Gastrocnemius medialis (tissue), 4 donors: ENCODE data around the gene EXOC2. TPM values are rescaled to one million over a fixed set of nuclear protein-coding genes. Genes with fewer than 3 reads are reported as not detected.
"Not testable (repeated sequence)": the region's sequence is repeated elsewhere in the genome, so short reads cannot be mapped to it uniquely, and the experiment has no call there.

Experiments used
- ATAC-seq, 2 donors: fragments of 150-250 bp; one replicate each; pipeline ENCODE4 v1.9.1; 2016
- DNase-seq, 2 donors: peaks; one replicate each; pipeline ENCODE4 v3.0.0-alpha.2; 2019
- H3K27ac ChIP-seq, 4 donors: fragments of 200-600 bp; sonication (generic); 1 replicate in 1 of 4; 2 replicates in 3 of 4; pipeline ENCODE4 v1.5.1; 2016 to 2018; ENCODE audit warnings: mild to moderate bottlenecking in 2 of 4, moderate library complexity in 1 of 4
- H3K27me3 ChIP-seq, 3 donors: fragments of 200-600 bp; sonication (generic) in 2 of 3; 1 replicate in 1 of 3; 2 replicates in 2 of 3; pipeline versions ENCODE4 v1.5.1 to v1.6.0; 2016 to 2019; ENCODE audit warnings: mild to moderate bottlenecking in 1 of 3, moderate library complexity in 1 of 3
- H3K36me3 ChIP-seq, 2 donors: fragments of 200-600 bp; sonication (generic) in 1 of 2; one replicate each; pipeline ENCODE4 v1.5.1; 2017 to 2018
- H3K4me1 ChIP-seq, 2 donors: fragments of 200-600 bp; sonication (generic) in 1 of 2; one replicate each; pipeline ENCODE4 v1.5.1; 2016 to 2017; ENCODE audit warnings: mild to moderate bottlenecking in 2 of 2
- H3K4me3 ChIP-seq, 4 donors: fragments of 200-600 bp; sonication (generic) in 3 of 4; 1 replicate in 1 of 4; 2 replicates in 3 of 4; pipeline ENCODE4 v1.5.1; 2016 to 2019; ENCODE audit warnings: mild to moderate bottlenecking in 2 of 4
- H3K9me3 ChIP-seq, 3 donors: fragments of 200-600 bp; sonication (generic) in 2 of 3; 1 replicate in 1 of 3; 2 replicates in 2 of 3; pipeline ENCODE4 v1.5.1; 2016 to 2019
- POLR2A ChIP-seq, 2 donors: fragments of 450-650 bp; IDR thresholded peaks; one replicate each; pipeline ENCODE4 v1.6.1; 2017; ENCODE audit warnings: antibody characterized with exemption in 2 of 2, mild to moderate bottlenecking in 2 of 2, moderate library complexity in 2 of 2
- in situ Hi-C, 4 donors: fragments of 200-750 bp; cut with MboI; loops; one replicate each; pipeline versions ENCODE4 v1.15.0 to v1.8.0; 2017; ENCODE audit warnings: low sequenced_read_pairs in 4 of 4
- intact Hi-C: fragments of 100-400 bp; cut with DNase I; formaldehyde crosslinking; loops from one replicate; pipeline ENCODE4 v1.15.1; 2023; ENCODE audit warnings: low total_unique reads
- total RNA-seq, 4 donors: library from RNA; depleted of rRNA; stranded (reverse); fragments of >200 nt; gene quantifications; one replicate each; pipeline versions ENCODE4 v1.1.0 to v1.2.3, GENCODE V29; 2016
- TF ChIP-seq, protein P1 (sequence below), 5 experiments: fragments of 450-650 bp in 3 of 5; fragments of 200-600 bp in 2 of 5; sonication (generic) in 2 of 5; IDR thresholded peaks in 4 of 5; conservative IDR thresholded peaks in 1 of 5; 1 replicate in 4 of 5; 2 replicates in 1 of 5; pipeline ENCODE4 v1.5.1; 2016 to 2019; ENCODE audit warnings: antibody characterized with exemption in 5 of 5, mild to moderate bottlenecking in 3 of 5, moderate library complexity in 3 of 5

EXOC2 gene
- total RNA-seq, 4 donors from 2014 or later, result 12.6 to 16.4 (median 15.0) TPM

DNA sequence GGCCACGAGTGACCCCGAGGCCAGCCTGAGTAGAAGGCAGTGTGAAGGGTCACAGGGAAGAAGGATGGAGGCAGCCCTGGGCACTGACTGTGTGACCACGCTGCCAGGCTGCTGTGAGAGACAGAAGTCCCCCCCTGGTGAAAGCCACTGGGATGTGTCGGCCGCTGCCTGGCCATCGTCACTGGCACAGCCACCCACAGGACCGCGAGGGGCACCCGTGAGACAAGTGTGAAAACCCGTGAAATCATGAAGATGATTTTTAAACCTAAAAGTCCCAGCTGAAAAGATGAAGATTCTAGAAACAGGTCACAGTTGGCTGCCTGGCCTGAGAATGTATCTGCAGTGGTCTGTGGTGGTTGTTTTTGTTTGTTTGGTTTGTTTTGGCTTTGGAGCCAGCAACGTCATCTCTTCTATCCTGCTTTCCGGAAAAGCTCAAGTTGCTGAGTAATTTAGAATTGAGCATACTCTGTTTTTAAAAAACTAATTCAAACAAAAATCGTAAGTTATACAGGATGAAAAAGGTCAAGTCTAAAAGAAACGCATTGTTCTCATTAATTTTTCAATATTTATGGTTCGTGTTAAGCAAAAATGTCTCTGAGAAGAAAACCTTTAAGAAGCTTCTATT, 130.8 kb downstream of the EXOC2 start:
- Histone ChIP-seq H3K4me3 (no peak overlapping the region), H3K4me1 (no peaks in the 10 kb centered on the region), H3K27ac (no peak overlapping the region), H3K9me3 (no peaks in the 10 kb centered on the region), H3K27me3 (no peaks in the 10 kb centered on the region), H3K36me3 (peaks cover 0 to 25% of the 10 kb centered on the region in 2 donors)
- in situ Hi-C loops, result no loop called here
- TF ChIP-seq, protein P1, sequence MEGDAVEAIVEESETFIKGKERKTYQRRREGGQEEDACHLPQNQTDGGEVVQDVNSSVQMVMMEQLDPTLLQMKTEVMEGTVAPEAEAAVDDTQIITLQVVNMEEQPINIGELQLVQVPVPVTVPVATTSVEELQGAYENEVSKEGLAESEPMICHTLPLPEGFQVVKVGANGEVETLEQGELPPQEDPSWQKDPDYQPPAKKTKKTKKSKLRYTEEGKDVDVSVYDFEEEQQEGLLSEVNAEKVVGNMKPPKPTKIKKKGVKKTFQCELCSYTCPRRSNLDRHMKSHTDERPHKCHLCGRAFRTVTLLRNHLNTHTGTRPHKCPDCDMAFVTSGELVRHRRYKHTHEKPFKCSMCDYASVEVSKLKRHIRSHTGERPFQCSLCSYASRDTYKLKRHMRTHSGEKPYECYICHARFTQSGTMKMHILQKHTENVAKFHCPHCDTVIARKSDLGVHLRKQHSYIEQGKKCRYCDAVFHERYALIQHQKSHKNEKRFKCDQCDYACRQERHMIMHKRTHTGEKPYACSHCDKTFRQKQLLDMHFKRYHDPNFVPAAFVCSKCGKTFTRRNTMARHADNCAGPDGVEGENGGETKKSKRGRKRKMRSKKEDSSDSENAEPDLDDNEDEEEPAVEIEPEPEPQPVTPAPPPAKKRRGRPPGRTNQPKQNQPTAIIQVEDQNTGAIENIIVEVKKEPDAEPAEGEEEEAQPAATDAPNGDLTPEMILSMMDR (IDR thresholded peaks at IDR 0.05 in 4 of 5, conservative IDR thresholded peaks at IDR 0.05 in 1 of 5), result no peak
- TF ChIP-seq POLR2A (IDR thresholded peaks at IDR 0.05), result no peak
- DNase-seq (no peak), ATAC-seq (no peak)
- intact Hi-C loops, result no loop called here

DNA sequence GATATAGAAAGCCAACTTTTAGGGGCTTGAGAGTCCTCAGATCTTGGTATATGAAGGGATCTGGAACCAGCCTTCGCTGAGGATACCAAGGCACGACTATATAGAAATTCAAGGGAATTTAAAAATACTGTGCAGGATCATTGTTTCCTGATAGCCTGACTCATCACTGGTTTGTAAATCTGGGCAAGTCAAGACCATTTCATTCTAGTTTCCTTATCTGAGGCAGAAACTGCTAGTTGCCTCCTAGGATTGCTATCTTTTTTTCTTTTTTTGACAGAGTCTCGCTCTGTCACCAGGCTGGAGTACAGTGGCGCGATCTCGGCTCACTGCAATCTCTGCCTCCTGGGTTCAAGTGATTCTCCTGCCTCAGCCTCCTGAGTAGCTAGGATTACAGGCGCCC, 131.6 kb downstream of the EXOC2 start:
- H3K36me3 ChIP-seq, result peaks cover 0 to 34% of the 10 kb centered on the region in 2 donors

DNA sequence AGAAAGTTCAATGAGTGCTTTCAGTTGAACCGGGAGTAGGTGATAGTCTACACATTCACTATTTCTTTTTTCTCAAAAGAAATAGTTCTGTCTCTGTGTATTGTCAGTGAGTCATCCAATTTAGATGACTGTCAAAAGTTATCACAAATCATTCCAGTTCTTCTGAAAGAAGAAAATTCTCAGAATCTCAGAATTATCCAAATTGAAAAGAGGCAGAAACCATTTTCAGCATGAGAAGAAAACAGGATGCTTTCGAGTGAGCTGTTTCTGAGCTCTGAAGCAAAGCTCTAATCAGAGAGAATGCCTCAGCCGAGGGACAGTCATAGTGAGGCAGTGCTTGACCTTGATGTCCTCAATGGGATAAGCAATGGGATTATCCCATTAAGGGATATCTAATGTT, 134.0 kb downstream of the EXOC2 start:
- in situ Hi-C loops (no loop called here), intact Hi-C loops (no loop called here)
- no peak for TF ChIP-seq POLR2A (IDR thresholded peaks at IDR 0.05)
- TF ChIP-seq, protein P1 (IDR thresholded peaks at IDR 0.05 in 4 of 5, conservative IDR thresholded peaks at IDR 0.05 in 1 of 5), result no peak
- H3K27me3 ChIP-seq, result no peaks in the 10 kb centered on the region
- no peaks in the 10 kb centered on the region for H3K9me3 ChIP-seq
- ATAC-seq (no peak), DNase-seq (no peak)
- peaks cover 0 to 42% of the 10 kb centered on the region in 2 donors for H3K36me3 ChIP-seq
- no peak overlapping the region for H3K4me3 ChIP-seq
- H3K4me1 ChIP-seq, result no peaks in the 10 kb centered on the region
- H3K27ac ChIP-seq, result no peak overlapping the region

More for the DNA sequence above, 131.6 kb downstream of the EXOC2 start:
- H3K9me3 ChIP-seq, ATAC-seq, H3K4me1 ChIP-seq, H3K4me3 ChIP-seq, H3K27ac ChIP-seq, H3K27me3 ChIP-seq, in situ Hi-C loops, intact Hi-C loops, DNase-seq: not testable (repeated sequence)

DNA sequence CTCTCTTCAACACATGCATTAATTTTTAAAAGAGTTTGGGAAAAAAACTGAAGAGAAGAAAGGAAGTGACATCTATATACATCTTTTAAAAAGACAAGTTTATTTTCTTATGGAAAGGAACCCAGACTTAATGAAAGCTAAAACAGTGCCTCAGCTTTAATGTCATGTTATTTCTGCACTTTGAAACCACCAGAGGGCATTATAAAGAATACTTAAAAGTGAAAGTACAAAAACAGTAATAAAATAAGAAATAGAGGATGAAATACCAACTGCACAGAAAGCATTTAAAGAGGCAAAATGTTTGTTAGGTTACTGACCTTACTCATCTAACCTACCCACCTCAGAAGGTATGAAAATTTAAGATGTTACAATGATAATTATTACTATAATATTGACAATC, 134.8 kb downstream of the EXOC2 start:
- no peak for DNase-seq
- H3K27me3 ChIP-seq, result no peaks in the 10 kb centered on the region
- in situ Hi-C loops (no loop called here), intact Hi-C loops (no loop called here)
- H3K4me1 ChIP-seq, result no peaks in the 10 kb centered on the region
- peaks cover 0 to 42% of the 10 kb centered on the region in 2 donors for H3K36me3 ChIP-seq
- H3K27ac ChIP-seq, result no peak overlapping the region
- TF ChIP-seq, protein P1 (IDR thresholded peaks at IDR 0.05 in 4 of 5, conservative IDR thresholded peaks at IDR 0.05 in 1 of 5), result no peak
- TF ChIP-seq POLR2A (IDR thresholded peaks at IDR 0.05), result no peak
- no peaks in the 10 kb centered on the region for H3K9me3 ChIP-seq
- no peak overlapping the region for H3K4me3 ChIP-seq
- ATAC-seq, result no peak

DNA sequence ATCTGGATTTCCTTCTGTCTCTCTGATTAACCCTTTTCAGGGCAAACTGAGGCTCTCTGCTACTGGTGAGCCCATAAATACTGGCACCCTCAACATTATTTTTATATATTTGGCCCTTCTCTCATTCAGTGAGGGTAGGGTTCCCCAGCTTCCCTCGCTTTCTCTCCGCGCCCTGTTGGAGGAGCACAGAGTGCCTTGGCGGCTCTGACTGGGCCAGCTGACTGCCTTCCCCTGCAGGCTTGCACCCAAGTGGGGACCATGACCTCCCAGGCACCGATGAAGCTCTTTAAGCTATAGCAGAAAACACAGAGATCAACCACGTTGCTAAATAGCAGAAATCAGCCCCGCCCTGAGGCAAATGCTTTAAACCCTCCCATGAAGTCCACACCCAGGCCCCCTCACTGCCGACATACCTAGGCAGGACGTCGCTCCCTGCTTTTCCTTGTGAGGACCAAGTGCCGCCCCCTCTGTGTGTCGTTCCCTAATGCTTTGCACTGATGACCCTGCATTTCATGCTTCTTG, 141.0 kb downstream of the EXOC2 start:
- no peak for ATAC-seq
- TF ChIP-seq, protein P1 (IDR thresholded peaks at IDR 0.05 in 4 of 5, conservative IDR thresholded peaks at IDR 0.05 in 1 of 5), result no peak
- no peak for TF ChIP-seq POLR2A (IDR thresholded peaks at IDR 0.05)
- H3K4me3 ChIP-seq, result no peak overlapping the region
- in situ Hi-C loops (no loop called here), intact Hi-C loops (no loop called here)
- no peaks in the 10 kb centered on the region for H3K27me3 ChIP-seq
- peaks cover 0 to 51% of the 10 kb centered on the region in 2 donors for H3K36me3 ChIP-seq
- no peak overlapping the region for H3K27ac ChIP-seq
- no peaks in the 10 kb centered on the region for H3K4me1 ChIP-seq
- H3K9me3 ChIP-seq, result no peaks in the 10 kb centered on the region
- no peak for DNase-seq
